ENCODE measurements around the gene AP1S1. TPM values are rescaled to one million over a fixed set of nuclear protein-coding genes. Genes with fewer than 3 reads are reported as not detected.

The AP1S1 gene
- total RNA-seq, 1 experiment from 2014 or later = 227 TPM

DNA sequence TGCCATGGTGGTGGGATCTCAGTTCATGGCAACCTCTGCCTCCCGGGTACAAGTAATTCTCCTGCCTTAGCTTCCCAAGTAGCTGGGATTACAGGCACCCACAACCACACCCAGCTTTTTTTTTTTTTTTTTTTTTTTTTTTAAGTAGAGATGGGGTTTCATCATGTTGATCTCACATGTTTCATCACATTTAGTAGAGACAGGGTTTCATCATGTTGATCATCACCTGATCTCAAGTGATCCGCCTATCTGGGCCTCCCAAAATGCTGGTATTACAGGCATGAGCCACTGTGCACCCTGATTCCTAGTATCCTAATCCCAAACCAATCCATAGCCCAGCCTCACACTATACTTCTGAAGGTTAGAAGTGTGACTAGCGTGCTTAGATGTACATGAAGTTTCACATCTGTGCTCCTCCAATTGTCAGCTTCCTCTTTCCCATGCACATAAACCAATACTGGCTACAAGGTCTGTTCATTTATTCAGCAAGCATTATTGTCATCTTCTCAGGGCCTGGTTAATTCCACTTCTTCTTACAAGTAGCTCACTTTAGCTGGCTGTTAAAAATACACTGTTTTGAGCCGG, 32.7 kb downstream of the AP1S1 start:
- H4K20me1 ChIP-seq (ENCODE audit: insufficient read depth) = no peaks in the 10 kb centered on the region
- no peak overlapping the region for H3K4me3 ChIP-seq
- H3K9me2 ChIP-seq (ENCODE audit: insufficient read depth) = no peaks in the 10 kb centered on the region
- no peak overlapping the region for H2AFZ ChIP-seq
- TF ChIP-seq, protein P1, sequence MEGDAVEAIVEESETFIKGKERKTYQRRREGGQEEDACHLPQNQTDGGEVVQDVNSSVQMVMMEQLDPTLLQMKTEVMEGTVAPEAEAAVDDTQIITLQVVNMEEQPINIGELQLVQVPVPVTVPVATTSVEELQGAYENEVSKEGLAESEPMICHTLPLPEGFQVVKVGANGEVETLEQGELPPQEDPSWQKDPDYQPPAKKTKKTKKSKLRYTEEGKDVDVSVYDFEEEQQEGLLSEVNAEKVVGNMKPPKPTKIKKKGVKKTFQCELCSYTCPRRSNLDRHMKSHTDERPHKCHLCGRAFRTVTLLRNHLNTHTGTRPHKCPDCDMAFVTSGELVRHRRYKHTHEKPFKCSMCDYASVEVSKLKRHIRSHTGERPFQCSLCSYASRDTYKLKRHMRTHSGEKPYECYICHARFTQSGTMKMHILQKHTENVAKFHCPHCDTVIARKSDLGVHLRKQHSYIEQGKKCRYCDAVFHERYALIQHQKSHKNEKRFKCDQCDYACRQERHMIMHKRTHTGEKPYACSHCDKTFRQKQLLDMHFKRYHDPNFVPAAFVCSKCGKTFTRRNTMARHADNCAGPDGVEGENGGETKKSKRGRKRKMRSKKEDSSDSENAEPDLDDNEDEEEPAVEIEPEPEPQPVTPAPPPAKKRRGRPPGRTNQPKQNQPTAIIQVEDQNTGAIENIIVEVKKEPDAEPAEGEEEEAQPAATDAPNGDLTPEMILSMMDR (conservative IDR thresholded peaks at IDR 0.05) = no peak
- TF ChIP-seq EZH2 (IDR thresholded peaks at IDR 0.05; ENCODE audit: low read depth) = no peak
- no TSS peak for BruUV-seq (replicated peaks)
- ChIA-PET POLR2A (ENCODE audit: unreplicated experiment) (interaction anchor here (0.6 kb wide), 2 partner anchors 57 to 101 kb away, joined by 5 to 8 read pairs; partner anchors contain the start of gene TRIM56), CTCF (interaction anchor here (0.6 to 0.9 kb wide), 3 partner anchors 43 to 102 kb away, joined by 3 to 10 read pairs (median 6); no protein-coding TSS in a partner anchor)
- H3F3A ChIP-seq (ENCODE audit: insufficient read depth, low read depth) = no peaks in the 10 kb centered on the region
- no peaks in the 10 kb centered on the region for H3K27me3 ChIP-seq (ENCODE audit: insufficient read depth, low read depth)
- H3K79me2 ChIP-seq (ENCODE audit: low read depth) = no peaks in the 10 kb centered on the region
- H3K36me3 ChIP-seq (ENCODE audit: low read depth) = no peaks in the 10 kb centered on the region
- H3K27ac ChIP-seq = no peak overlapping the region
- intact Hi-C loops (cut with micrococcal nuclease; ENCODE audit: unreplicated experiment) = no loop called here
- no peak for DNase-seq
- H3K9me3 ChIP-seq (ENCODE audit: insufficient read depth, low read depth) = no peaks in the 10 kb centered on the region
- H3K4me2 ChIP-seq = no peak overlapping the region
- no peaks in the 10 kb centered on the region for H3K4me1 ChIP-seq (replicated peaks; ENCODE audit: insufficient read depth)

DNA sequence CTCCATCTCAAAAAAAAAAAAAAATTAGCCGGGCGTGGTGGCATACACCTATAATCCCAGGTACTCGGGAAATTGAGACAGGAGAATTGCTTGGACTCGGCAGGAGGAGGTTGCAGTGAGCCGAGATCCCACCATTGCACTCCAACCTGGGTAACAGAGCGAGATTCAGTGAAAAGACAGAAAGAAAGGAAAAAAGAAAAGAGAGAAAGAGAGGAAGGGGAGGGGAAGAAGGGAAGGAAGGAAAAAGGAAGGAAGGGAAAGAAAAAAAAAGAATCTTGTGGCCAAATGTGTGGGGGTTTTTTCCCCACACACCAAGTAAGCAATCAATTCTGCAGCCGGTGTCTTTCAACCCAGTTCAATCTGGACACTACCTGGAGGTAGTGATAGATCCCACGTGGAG, 34.8 kb downstream of the AP1S1 start:
- ChIA-PET POLR2A (ENCODE audit: unreplicated experiment) (no interaction called here), CTCF (no interaction called here)
- H3F3A ChIP-seq (ENCODE audit: insufficient read depth, low read depth) = no peaks in the 10 kb centered on the region
- no peaks in the 10 kb centered on the region for H3K9me3 ChIP-seq (ENCODE audit: insufficient read depth, low read depth)
- H3K36me3 ChIP-seq (ENCODE audit: low read depth) = no peaks in the 10 kb centered on the region
- H3K27ac ChIP-seq = no peak overlapping the region
- H3K4me1 ChIP-seq (replicated peaks; ENCODE audit: insufficient read depth) = no peaks in the 10 kb centered on the region
- intact Hi-C loops (cut with micrococcal nuclease; ENCODE audit: unreplicated experiment) = no loop called here
- no peaks in the 10 kb centered on the region for H3K27me3 ChIP-seq (ENCODE audit: insufficient read depth, low read depth)
- H3K9me2 ChIP-seq (ENCODE audit: insufficient read depth) = no peaks in the 10 kb centered on the region
- H3K4me2 ChIP-seq = no peak overlapping the region
- no TSS peak for BruUV-seq (replicated peaks)
- no peak for DNase-seq
- H2AFZ ChIP-seq = no peak overlapping the region
- H3K79me2 ChIP-seq (ENCODE audit: low read depth) = no peaks in the 10 kb centered on the region
- H3K4me3 ChIP-seq = no peak overlapping the region
- no peak for TF ChIP-seq EZH2 (IDR thresholded peaks at IDR 0.05; ENCODE audit: low read depth)
- no peaks in the 10 kb centered on the region for H4K20me1 ChIP-seq (ENCODE audit: insufficient read depth)

- no peaks in the 10 kb centered on the region for H4K20me1 ChIP-seq (ENCODE audit: insufficient read depth)
- H3K9me3 ChIP-seq (ENCODE audit: insufficient read depth, low read depth) = no peaks in the 10 kb centered on the region
- no TSS peak for BruUV-seq (replicated peaks)
- H3K4me2 ChIP-seq = no peak overlapping the region
- ChIA-PET POLR2A (ENCODE audit: unreplicated experiment) (no interaction called here), CTCF (no interaction called here)
- H3K36me3 ChIP-seq (ENCODE audit: low read depth) = no peaks in the 10 kb centered on the region
- no peaks in the 10 kb centered on the region for H3K9me2 ChIP-seq (ENCODE audit: insufficient read depth)
- intact Hi-C loops (cut with micrococcal nuclease; ENCODE audit: unreplicated experiment) = no loop called here
- TF ChIP-seq EZH2 (IDR thresholded peaks at IDR 0.05; ENCODE audit: low read depth) = no peak
- TF ChIP-seq, protein P1 (conservative IDR thresholded peaks at IDR 0.05) = no peak
- H2AFZ ChIP-seq = no peak overlapping the region
- DNase-seq = no peak
- H3K79me2 ChIP-seq (ENCODE audit: low read depth) = no peaks in the 10 kb centered on the region
- H3K27ac ChIP-seq = no peak overlapping the region
- no peaks in the 10 kb centered on the region for H3F3A ChIP-seq (ENCODE audit: insufficient read depth, low read depth)
- no peaks in the 10 kb centered on the region for H3K27me3 ChIP-seq (ENCODE audit: insufficient read depth, low read depth)
- H3K4me1 ChIP-seq (replicated peaks; ENCODE audit: insufficient read depth) = no peaks in the 10 kb centered on the region
- H3K4me3 ChIP-seq = no peak overlapping the region
These were observed 41.6 kb downstream of the AP1S1 start for GRCh38 chr7:101195884-101196283.

- no peak overlapping the region for H3K4me2 ChIP-seq
- DNase-seq = no peak
- no TSS peak for BruUV-seq (replicated peaks)
- H4K20me1 ChIP-seq (ENCODE audit: insufficient read depth) = no peaks in the 10 kb centered on the region
- no peaks in the 10 kb centered on the region for H3K9me2 ChIP-seq (ENCODE audit: insufficient read depth)
- H3K9me3 ChIP-seq (ENCODE audit: insufficient read depth, low read depth) = no peaks in the 10 kb centered on the region
- no peak overlapping the region for H3K4me3 ChIP-seq
- TF ChIP-seq, protein P1 (conservative IDR thresholded peaks at IDR 0.05) = no peak
- TF ChIP-seq EZH2 (IDR thresholded peaks at IDR 0.05; ENCODE audit: low read depth) = no peak
- no peaks in the 10 kb centered on the region for H3F3A ChIP-seq (ENCODE audit: insufficient read depth, low read depth)
- H3K27ac ChIP-seq = no peak overlapping the region
- ChIA-PET CTCF (no interaction called here), POLR2A (ENCODE audit: unreplicated experiment) (no interaction called here)
- H3K27me3 ChIP-seq (ENCODE audit: insufficient read depth, low read depth) = no peaks in the 10 kb centered on the region
- intact Hi-C loops (cut with micrococcal nuclease; ENCODE audit: unreplicated experiment) = no loop called here
- H3K4me1 ChIP-seq (replicated peaks; ENCODE audit: insufficient read depth) = no peaks in the 10 kb centered on the region
- H3K79me2 ChIP-seq (ENCODE audit: low read depth) = no peaks in the 10 kb centered on the region
- H3K36me3 ChIP-seq (ENCODE audit: low read depth) = no peaks in the 10 kb centered on the region
- no peak overlapping the region for H2AFZ ChIP-seq
These were observed 43.7 kb downstream of the AP1S1 start for GRCh38 chr7:101197991-101198390.
